HG02678 (cell line): ENCODE data around the gene RABGAP1L.
"Not testable (repeated sequence)": the region's sequence is repeated elsewhere in the genome, so short reads cannot be mapped to it uniquely, and the experiment has no call there.

Experiments
- ATAC-seq: cut with Tn5 transposase; IDR thresholded peaks from one replicate; pipeline ENCODE4 v1.9.1; 2021; ENCODE audit warnings: mild to moderate bottlenecking, moderate library complexity; ENCODE audit not compliant: unreplicated experiment

RABGAP1L gene

DNA sequence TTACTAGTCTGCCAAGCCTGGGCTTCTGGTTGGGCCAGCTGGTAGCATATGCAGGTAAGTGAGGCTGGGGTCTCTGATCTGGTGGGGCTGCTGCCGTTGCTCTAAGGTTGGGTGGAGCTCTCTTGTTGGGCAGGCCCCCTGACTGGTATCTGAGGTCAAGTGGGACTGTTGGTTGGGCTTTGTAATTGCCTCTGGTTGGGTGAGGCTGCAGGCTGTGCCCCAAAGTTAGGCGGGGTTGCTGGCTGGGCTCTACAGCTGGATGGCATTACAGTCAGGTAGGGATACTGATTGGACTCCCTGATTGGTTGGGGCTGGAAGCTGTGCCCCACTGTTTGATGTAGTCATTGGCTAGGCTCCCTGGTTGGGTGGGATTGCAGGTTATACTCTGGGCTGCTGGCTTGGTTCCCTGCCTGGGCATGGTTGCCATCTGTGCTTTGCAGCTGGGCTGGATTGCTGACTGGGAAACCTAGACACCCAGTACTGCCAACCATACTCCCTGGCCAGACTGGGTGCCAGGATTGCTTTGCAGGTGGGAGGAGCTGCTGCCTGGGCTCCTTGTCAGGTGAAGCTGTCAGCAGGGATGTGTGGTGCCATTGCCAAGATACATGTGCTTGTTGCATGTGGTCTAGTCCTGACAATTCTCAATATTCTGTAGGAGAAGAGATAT, 130.5 kb downstream of the RABGAP1L start:
- no peak for ATAC-seq

DNA sequence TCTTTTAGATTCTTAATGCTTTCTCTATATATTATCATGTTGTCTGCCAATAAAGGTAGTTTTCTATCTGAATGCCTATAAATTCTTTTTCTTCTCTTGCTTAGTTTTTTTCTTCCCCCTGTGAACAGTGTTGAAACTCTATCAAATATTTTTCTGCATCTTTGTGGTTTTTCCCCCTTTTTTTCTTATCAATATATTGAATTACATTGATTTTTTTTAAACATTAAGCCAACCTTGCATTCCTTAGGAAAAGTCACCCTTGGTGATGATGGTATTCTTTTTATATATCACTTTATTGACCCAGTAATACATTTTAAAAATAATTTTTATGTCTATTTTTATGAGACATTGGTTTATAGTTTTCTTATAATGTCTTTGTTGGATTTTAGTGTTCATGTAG, 131.7 kb downstream of the RABGAP1L start:
- ATAC-seq, result no peak

DNA sequence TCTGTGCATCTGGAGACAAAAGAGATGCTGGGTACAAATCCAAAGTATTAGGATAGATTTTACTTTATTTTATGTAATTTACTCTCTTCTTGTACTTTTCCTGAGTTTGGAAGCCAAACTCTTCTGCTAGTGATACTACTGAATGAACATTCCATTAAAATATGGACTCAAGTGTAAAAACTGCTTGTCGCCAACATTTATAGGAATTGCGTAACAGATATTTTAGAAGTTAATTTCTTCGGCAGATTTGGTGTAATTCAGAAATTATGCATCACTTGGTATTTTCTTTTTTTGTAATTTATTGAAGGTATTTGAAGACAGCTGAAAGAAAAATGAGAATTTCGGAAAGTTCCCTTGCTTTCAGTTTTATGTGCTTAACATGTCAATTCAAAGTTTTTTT, 137.0 kb downstream of the RABGAP1L start:
- no peak for ATAC-seq

DNA sequence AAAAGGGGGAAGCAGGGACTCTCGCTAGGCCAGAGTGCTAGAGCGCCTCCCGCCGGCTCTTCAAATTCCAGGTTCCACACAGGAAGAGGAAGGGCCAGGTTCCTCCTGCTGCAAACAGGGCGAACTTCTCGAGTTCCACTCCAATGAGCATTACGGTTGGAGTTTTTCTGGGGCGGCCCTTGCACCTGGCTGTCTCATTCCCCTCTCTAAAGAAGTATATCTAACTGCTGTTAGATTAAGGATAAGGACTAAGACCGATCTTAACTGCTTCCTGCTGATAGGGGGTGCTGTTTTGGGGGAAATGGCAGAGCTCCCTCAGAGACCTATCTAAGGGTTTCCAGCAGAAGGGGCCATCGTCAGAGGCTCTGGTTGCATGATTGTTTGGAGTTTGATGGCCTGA, 138.0 kb downstream of the RABGAP1L start:
- no peak for ATAC-seq

DNA sequence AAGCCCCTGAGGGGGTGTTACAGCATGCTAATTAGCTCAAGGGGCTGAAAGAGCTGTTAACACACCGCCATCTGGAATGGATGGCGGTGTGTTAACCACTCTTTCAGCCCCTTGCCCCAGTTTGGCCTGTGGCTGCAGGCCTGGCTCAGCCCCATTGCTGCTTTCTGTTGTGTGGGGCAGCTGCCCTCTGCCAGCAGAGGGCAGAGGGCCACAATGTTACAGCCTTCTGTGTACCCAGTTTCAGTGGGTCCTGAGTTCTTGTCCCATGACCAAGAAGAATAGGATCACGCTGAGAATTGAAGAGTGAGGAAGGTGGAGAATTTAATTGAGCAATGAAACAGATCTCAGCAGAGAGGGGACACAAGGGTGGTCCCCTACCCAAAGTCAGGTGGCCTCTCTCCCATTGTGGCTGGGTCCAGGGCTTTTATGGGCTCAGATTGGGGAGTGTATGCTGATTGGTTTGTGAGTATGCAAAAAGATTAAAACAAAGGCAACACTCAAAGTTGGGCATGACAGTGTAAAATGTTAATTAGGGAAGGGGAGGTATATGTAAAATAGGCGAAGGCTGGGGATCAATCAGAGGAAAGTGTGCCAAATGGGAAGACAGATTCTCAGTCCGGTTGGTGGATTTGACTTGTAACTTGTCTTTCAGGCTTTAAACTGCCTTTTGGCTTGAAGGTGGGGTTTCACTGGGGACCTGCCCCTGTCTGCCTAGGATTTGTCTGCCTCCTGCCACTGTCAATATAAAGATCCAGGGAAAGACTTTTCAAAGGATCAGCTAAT, 142.2 kb downstream of the RABGAP1L start:
- no peak for ATAC-seq

DNA sequence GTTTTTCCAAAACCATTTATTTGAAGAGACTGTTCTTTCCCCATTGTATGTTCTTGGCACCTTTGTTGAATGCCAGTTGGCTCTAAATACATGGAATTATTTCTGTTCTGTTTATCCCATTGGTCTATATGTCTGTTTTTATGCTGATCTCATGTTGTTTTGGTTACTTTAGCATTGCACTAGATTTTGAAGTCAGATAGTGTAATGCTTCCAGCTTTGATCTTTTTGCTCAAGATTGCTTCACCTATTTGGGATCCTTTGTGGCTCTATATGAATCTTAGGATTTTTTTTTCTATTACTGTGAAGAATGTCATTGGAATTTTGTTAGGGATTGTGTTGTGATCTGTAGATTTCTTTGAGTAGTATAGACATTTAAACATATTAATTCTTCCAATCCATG, 149.3 kb downstream of the RABGAP1L start:
- ATAC-seq, result no peak

DNA sequence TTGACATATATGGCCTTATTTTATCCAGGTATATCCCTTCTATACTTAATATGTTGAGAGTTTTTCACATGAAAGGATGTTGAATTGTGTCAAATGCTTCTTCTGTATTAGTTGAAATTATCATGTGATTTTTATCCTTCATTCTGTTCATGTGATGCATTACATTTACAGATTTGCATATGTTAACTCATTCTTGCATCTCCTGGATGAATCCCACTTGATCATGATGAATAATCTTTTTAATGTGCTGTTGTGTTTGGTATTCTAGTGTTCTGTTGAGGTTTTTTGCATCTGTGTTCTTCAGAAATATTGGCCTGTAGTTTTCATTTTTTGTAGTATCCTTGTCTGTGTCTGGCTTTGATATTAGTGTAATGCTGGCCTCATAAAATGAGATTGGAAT, 150.2 kb downstream of the RABGAP1L start:
- ATAC-seq, result no peak

DNA sequence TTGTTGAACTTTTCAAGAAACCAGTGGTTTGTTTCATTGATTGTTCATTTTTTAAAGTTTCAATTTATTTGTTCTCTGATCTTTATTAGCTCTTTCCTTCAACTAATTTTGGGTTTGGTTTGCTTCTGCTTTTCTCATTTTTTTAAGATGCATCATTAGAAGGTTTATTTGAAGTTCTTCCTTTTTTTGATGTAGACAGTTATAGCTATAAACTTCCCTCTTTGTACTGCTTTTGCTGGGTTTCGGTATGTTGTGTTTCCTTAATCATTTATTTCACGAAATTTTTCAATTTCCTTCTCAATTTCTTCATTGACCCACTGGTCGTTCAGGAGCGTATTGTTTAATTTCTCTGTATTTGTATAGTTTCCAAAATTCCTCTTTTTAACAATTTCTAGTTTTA, 155.1 kb downstream of the RABGAP1L start:
- no peak for ATAC-seq

DNA sequence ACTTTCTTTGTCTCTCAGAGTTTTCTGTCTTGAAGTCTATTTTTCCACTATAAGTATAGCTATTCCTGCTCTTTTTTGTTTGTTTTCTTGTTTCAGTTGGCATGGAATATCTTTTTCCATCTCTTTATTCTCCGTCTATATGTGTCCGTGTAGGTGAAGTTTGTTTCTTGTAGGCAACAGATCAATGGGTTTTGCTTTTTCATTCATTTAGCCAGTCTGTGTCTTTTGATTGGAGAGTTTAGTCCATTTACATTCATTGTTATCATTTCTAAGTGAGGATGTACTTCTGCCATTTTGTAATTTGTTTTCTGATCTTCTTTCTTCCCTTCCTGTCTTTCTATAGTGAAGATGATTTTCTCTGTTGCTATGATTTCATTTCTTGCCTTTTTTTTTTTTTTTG, 155.9 kb downstream of the RABGAP1L start:
- ATAC-seq, result no peak

DNA sequence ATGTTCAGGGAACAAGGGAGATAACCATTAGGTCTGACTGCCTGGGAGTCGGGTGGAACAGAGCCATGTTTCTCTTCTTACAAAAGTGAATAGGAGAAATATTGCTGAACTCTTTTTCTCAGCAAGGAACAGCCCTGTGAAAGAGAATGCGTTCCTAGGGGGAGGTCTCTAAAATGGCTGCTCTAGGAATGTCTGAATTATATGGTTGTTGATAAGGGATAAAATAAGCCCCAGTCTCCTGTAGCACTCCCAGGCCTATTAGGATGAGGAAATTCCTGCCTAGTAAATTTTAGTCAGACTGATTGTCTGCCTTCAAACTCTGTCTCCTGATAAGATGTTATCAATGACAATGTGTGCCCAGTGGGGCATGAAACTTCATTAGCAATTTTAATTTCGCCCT, 161.6 kb downstream of the RABGAP1L start:
- ATAC-seq, result not testable (repeated sequence)

DNA sequence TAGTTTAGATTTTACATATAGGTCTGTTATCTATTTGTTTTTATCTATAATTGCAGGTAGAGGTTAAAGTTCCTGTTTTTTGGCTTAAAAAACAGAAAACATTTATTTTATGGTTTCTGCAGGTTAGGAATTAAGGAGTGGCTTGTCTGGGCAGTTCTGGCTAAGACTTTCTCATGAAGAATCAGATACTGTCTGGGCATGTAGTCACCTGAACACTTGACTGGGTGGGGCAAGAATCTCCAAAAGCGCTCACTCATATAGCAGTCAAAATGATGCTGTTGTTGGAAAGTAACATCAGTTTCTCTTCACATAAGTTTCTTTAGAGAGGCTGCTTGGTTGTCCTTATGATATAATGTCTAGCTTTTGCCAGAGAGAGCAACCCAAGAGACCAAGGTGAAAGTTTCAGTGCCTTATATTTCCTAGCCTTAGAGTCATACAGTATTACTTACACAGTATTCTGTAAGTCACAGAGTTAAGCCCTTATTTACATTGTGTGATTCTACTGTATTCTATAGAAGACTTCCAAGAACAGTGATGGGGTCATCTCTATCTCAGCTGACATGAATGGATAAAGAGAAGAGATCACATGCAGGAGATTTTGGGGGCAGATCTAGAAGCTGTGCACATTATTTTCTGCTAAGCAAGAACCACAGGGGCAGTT, 163.0 kb downstream of the RABGAP1L start:
- no peak for ATAC-seq

GRCh38 chr1:174324493-174324892, 165.2 kb downstream of the RABGAP1L start:
- ATAC-seq, result no peak

DNA sequence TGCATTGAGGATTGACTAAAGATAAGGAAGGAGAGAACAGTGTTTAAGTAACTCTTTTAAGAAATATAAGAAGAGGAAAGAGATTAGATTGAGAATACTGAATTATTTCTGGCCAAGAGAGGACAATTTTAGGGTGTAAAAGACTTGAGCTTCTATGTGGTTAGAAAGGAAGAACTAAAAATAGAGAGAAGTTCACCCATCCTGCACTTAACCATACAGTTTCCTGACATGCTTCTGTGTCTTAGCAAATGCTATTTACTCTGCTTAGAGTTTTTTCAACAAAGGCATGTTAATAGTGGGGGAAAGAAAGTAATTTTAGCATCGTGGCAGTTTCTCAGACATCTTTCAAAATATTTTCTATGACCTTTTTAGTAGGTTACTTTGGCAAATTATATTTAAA, 165.6 kb downstream of the RABGAP1L start:
- no peak for ATAC-seq

DNA sequence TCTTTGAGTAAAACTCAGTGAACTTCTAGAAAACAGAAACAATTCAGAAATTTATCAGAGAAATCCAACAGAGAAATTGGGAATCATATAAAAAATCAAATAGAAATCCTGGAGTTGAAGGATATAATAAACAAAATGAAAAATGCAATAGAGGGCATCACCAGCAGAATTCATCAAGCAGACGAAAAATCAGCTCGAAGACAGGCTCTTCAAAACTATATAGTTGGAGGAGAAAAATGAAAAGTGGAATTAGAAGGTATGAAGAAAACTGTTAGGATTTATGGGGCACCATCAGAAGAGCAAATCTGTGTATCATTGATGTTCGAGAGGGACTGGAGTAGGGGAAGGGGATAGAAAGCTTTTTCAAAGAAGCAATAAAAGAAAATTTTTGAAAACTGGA, 167.0 kb downstream of the RABGAP1L start:
- ATAC-seq, result no peak

GRCh38 chr1:174333437-174333836, 174.1 kb downstream of the RABGAP1L start:
- ATAC-seq, result no peak

DNA sequence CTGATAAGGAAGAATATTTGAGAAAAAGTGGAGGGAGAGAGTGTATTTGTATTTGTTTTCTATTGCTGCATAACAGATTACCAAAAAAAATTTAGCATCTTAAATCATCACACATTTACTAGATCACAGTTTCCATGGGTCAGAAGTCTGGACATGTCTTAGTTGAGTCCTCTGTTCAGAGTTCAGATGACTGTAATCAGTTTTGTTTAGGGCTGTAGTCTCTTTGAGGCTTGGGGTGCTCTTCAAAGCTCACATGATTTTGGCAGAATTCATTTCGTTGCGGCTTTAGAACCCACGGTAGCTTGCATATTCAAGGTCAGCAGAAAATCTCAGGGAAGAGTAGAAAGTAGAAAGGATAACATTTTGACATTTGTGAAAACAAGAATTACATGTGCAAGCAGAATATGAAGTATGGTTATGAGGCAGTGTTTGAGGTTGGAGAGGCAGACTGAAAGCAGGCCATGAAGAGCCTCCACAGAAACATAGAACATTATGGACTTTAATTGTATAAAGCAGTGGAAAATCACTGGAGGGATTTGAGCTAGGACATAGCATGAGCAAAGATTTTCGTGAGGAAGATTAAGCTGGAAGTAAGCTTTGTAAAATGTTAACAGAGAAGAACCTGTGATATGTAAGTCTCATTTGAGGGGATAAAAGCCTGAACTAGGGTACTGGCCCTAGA, 177.8 kb downstream of the RABGAP1L start:
- ATAC-seq, result no peak

DNA sequence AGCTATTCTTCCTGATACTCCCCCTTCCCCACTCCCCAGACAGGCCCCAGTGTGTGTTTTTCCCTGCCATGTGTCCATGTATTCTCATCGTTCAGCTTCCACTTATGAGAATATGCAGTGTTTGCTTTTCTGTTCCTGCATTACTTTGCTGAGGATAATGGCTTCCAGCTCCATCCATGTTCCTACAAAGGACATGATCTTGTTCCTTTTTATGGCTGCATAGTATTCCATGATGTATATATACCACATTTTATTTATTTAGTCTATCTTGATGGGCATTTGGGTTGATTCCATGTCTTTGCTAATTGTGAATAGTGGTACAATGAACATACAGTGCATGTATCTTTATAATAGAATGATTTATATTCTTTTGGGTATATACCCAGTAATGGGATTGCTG, 181.1 kb downstream of the RABGAP1L start:
- ATAC-seq, result not testable (repeated sequence)

DNA sequence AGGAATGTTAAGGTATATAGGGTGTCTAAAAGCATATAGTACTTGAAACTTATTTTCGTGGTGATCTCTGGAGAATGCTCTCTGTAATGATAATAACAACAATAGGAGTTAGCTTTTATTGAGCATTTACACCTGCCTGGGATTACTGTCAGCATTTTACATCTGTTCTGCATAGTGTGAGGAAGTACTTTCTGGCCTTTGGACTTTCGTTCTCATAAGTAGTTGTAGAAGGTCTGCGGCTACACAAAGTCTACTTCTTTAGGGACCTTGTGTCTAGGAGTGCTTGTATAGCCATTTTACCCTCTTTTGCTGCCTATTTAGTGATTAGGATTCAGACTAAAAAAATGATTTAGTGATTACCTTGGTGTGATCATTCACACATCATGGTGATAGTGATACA, 184.8 kb downstream of the RABGAP1L start:
- ATAC-seq, result peak; percentile 90

DNA sequence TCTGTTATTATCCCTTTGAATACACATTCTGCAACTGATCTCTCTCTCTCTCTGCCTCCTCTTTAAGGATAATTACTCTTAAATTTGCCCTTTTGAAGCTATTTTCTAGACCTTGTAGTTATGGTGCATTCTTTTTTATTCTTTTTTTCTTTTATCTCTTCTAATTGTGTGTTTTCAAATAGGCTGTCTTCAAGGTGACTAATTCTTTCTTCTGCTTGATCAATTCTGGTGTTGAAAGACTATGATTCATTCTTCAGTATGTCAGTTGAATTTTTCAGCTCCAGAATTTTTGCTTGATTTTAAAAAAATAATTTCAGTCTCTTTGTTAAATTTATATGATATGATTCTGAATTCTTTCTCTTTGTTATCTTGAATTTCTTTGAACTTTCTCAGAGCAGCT, 192.8 kb downstream of the RABGAP1L start:
- ATAC-seq, result no peak

DNA sequence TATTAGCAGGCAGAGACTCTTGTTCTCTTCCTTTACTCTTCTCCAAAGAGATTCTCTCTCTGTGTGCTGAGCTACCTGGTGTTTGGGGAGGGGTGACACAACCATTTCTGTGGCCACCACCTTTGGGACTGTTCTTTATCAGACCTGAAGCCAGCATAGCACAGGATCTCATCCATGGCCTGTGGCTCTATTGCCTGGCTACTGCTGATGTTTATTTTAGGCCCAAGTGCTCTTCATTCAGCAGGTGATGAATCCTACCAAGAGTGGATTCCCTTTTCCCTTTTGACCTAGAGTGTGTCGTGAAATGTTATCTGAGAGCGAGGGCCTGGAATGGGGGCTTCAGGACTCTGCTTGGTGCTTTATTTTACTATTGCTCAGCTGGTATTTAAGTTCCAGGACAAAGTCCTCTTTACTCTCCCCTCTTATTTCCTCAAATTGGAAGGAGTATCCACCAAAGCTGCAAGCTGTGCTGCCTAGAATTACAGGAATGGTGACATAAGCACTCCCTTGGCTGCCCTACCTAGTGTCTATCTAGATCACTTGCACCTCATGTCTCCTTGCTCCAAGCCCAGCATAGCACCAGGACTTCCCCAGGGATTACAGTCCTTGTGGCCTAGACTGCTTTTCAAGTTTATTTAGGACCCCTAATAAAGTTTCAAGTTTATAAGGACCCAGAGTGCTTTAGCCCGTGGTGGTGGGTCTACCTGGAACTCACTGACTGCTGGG, 193.7 kb downstream of the RABGAP1L start:
- ATAC-seq, result no peak

GRCh38 chr1:174358344-174358743, 199.0 kb downstream of the RABGAP1L start:
- ATAC-seq, result no peak
